Activated CD4-positive, alpha-beta memory T cell treated with anti-CD3 and anti-CD28 coated beads for 36 hours (primary cell): ENCODE data around the gene PACS2. TPM values are rescaled to one million over a fixed set of nuclear protein-coding genes. Genes with fewer than 3 reads are reported as not detected.

ENCODE experiments used
- CTCF ChIA-PET: fragments of 350-600 bp; sonication (Branson Sonifier 250); formaldehyde crosslinking; loops from one replicate; lab custom pipeline; 2021; ENCODE audit warnings: antibody characterized with exemption, inconsistent platforms; lab: Charles Lee
- POLR2A ChIA-PET: fragments of 350-600 bp; sonication (Branson Sonifier 250); formaldehyde crosslinking; loops from one replicate; lab custom pipeline; 2021; ENCODE audit warnings: antibody characterized with exemption; lab: Charles Lee
- DNase-seq: peaks from one replicate; pipeline ENCODE4 v3.0.0-alpha.2; 2020
- H3K27ac Mint-ChIP-seq: one replicate; pipeline ENCODE4 v1.8.0; 2021; ENCODE audit warnings: mixed read lengths
- H3K27me3 Mint-ChIP-seq: one replicate; pipeline ENCODE4 v1.8.0; 2021; ENCODE audit warnings: mixed read lengths
- H3K36me3 Mint-ChIP-seq: one replicate; pipeline ENCODE4 v1.8.0; 2021; ENCODE audit warnings: mixed read lengths
- H3K4me1 Mint-ChIP-seq: one replicate; pipeline ENCODE4 v1.8.0; 2021; ENCODE audit warnings: low read depth, mixed read lengths
- H3K4me3 Mint-ChIP-seq: one replicate; pipeline ENCODE4 v1.8.0; 2021; ENCODE audit warnings: mild to moderate bottlenecking, mixed read lengths
- H3K9me3 Mint-ChIP-seq: one replicate; pipeline ENCODE4 v1.8.0; 2021; ENCODE audit warnings: mixed read lengths
- intact Hi-C: fragments of 100-400 bp; cut with micrococcal nuclease; formaldehyde crosslinking; loops from one replicate; pipeline ENCODE4 v1.15.1; 2023
- total RNA-seq, 2 experiments: library from RNA; stranded (reverse); gene quantifications; one replicate each; pipeline ENCODE4 v1.2.3, GENCODE V29; 2021

PACS2 gene
- total RNA-seq, 2 experiments from 2014 or later: 32.3 to 36.6 TPM

DNA sequence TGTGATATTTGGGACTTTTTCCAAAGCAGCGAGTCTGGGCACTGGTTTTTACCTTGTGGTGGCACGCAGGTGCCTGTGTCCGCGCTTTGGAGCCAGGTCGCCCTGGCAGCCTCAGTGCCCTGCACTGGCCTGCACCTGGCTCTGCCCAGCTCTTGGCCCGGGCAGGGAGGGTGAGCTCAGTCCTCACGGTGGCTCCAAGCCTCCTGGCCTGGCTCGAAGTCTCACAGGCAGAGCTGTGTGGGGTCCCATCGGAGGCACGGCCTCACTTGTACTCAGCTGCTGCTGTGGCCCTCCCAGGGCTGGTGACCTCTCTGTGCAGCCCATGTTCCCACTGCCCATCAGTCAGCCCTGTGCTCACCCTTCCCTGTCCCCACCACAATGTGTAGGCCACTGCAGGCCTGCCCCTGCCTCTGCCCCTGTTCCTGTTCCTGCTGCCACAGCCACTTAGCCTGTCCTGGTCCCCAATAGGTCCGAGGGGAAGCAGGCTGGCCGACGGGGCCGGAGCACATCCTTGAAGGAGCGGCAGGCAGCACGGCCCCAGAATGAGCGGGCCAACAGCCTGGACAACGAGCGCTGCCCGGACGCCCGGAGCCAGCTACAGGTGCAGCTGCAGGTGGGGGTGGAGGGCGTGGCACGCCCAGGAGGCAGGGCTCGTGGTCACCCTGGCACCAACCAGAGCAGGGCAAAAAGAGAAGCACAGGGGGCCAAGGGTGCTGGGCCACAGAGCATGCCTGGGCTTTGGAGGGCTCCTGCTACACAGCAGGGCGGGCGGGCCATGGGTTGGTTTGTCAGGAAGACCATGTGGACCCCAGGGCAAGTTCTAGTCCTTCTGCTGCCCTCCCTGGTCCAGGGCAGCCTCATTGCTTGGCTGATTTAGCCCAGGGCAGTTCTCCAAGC is 67.1 kb downstream of the PACS2 start:
- intact Hi-C loops: no loop called here
- DNase-seq: no peak
- ChIA-PET CTCF (interaction anchor here (0.7 kb wide), 1 partner anchor 11 kb away, joined by 3 read pairs; no protein-coding TSS in a partner anchor), POLR2A (no interaction called here)
- peaks cover 2% of the 10 kb centered on the region for H3K36me3 Mint-ChIP-seq
- no peaks in the 10 kb centered on the region for H3K4me1 Mint-ChIP-seq
- no peaks in the 10 kb centered on the region for H3K9me3 Mint-ChIP-seq
- H3K27ac Mint-ChIP-seq: no peak overlapping the region
- H3K27me3 Mint-ChIP-seq: no peaks in the 10 kb centered on the region
- H3K4me3 Mint-ChIP-seq: no peak overlapping the region

DNA sequence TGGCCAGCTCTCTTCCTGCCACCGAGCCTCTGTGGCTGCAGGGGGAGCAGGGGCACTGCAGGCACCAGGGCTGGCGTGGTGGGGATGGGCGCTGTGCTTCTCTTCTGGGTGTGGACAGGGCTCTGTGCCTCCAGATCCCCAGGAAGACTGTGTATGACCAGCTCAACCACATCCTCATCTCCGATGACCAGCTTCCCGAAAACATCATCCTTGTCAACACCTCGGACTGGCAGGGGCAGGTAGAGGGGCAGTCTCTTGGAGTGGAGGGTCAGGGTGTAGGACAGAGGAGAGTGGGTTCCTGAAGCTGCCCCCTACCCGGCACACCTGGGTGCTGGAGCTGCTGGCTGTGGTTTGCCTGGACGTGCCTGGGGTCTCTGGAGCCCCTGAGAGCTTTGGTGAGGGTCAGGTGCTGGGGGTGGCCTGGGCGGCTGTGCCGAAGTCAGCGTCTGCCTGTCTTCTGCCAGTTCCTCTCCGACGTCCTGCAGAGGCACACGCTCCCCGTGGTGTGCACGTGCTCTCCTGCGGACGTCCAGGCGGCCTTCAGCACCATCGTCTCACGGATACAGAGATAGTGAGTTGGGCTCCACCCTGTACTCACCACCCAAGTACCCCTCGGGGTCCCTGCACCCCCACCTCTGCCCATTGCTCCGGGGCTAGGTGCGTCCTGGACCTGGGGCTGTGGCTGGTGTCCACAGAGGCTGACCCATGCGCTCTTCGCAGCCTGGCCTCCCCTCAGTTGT is 68.0 kb downstream of the PACS2 start:
- Mint-ChIP-seq H3K27me3 (no peaks in the 10 kb centered on the region), H3K4me3 (no peak overlapping the region), H3K36me3 (peaks cover 2% of the 10 kb centered on the region), H3K4me1 (no peaks in the 10 kb centered on the region), H3K9me3 (no peaks in the 10 kb centered on the region), H3K27ac (no peak overlapping the region)
- CTCF ChIA-PET: interaction anchor here (0.7 to 1.2 kb wide), 2 partner anchors 12 to 30 kb away, joined by 3 to 4 read pairs; no protein-coding TSS in a partner anchor
- no peak for DNase-seq
- POLR2A ChIA-PET: no interaction called here
- intact Hi-C loops: no loop called here

DNA sequence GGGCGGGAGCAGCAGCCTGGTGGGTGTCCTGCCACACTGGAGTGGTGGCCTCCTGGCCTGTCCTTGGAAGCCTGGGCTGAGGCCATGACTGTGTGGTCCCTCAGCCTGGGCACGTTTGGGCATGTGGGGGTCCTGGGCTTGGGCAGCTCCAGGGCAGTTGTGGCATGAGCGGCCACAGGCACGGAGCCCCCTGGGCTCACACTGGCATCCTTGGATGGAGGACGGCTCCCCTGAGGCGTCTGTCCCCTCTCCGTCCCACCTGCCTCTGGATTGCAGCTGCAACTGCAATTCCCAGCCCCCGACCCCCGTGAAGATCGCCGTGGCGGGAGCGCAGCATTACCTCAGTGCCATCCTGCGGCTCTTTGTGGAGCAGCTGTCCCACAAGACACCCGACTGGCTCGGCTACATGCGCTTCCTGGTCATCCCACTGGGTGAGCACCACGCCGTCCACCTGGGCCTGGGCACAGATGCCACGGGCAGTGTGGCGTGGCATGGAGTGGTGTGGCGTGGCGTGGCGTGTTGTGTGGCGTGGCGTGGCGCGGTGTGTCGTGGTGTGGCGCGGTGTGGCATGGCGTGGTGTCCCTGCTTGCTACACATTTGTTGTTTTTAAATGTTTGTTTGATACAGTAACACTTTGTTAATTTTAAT is 68.7 kb downstream of the PACS2 start:
- no peak overlapping the region for H3K4me3 Mint-ChIP-seq
- H3K4me1 Mint-ChIP-seq: no peaks in the 10 kb centered on the region
- no peaks in the 10 kb centered on the region for H3K27me3 Mint-ChIP-seq
- no peak overlapping the region for H3K27ac Mint-ChIP-seq
- CTCF ChIA-PET: interaction anchor here (0.7 to 1.2 kb wide), 2 partner anchors 13 to 30 kb away, joined by 3 to 4 read pairs; no protein-coding TSS in a partner anchor
- no peaks in the 10 kb centered on the region for H3K9me3 Mint-ChIP-seq
- POLR2A ChIA-PET: no interaction called here
- intact Hi-C loops: no loop called here
- no peak for DNase-seq
- peaks cover 2% of the 10 kb centered on the region for H3K36me3 Mint-ChIP-seq

DNA sequence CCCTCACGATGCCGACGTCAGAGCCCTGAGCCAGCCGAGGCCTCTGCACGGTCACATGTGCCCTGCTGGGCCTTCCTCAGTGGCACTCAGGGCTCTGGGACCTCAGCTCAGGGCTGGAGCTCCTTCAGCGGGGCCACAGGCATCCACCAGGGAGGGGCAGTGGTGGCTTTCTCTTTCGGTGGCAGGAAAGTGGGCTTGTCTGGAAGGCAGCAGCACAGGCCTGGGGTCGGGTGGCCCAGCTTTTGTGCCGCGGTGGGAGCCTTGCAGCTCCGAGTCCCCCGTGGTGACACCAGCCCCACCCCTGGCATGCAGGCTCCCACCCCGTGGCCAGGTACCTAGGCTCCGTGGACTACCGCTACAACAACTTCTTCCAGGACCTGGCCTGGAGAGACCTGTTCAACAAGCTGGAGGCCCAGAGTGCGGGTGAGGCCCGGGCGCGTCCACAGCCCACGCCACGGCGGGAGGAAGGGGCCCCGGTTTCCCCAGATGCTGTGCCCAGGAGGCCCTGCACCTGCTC is 69.6 kb downstream of the PACS2 start:
- H3K27me3 Mint-ChIP-seq: no peaks in the 10 kb centered on the region
- no peak for DNase-seq
- no peak overlapping the region for H3K4me3 Mint-ChIP-seq
- POLR2A ChIA-PET: no interaction called here
- no peaks in the 10 kb centered on the region for H3K4me1 Mint-ChIP-seq
- intact Hi-C loops: no loop called here
- CTCF ChIA-PET: no interaction called here
- H3K27ac Mint-ChIP-seq: no peak overlapping the region
- H3K36me3 Mint-ChIP-seq: peaks cover 2% of the 10 kb centered on the region
- H3K9me3 Mint-ChIP-seq: no peaks in the 10 kb centered on the region

DNA sequence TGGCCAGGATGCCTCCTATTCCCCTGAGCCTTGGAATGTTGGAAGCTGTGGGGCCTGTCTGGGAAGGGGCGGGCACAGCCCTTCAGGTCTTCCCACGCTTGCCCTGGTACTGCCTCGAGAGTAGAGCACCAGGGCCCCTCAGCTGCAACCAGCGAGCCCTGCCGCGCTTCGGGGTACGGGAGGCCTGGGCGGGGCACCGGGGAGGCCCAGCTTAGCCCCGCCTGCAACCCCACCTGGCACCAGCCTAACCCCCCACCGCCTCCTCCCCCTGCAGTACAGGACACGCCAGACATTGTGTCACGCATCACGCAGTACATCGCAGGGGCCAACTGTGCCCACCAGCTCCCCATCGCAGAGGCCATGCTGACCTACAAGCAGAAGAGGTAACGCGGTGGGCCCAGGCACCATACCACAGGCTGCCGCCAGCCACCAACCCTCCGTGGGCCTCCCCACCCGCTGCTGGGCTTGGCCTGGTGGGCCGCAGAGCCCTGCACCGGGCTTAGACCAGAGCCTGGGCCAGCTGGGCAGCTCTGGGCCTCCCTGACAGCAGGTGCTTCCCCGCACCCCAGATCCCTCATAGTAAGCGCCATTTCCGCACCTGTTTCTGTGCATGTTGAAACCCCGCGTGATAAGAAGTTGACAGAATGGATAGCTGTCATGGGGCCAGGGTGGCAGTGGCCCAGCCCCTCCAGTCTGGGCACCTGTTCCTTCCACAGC is 70.2 kb downstream of the PACS2 start:
- POLR2A ChIA-PET: no interaction called here
- Mint-ChIP-seq H3K36me3 (peaks cover 2% of the 10 kb centered on the region), H3K9me3 (no peaks in the 10 kb centered on the region), H3K27ac (no peak overlapping the region), H3K4me1 (no peaks in the 10 kb centered on the region), H3K4me3 (no peak overlapping the region), H3K27me3 (no peaks in the 10 kb centered on the region)
- CTCF ChIA-PET: interaction anchor here (2.2 kb wide), 1 partner anchor 14 kb away, joined by 6 read pairs; no protein-coding TSS in a partner anchor
- DNase-seq: no peak
- intact Hi-C loops: no loop called here

DNA sequence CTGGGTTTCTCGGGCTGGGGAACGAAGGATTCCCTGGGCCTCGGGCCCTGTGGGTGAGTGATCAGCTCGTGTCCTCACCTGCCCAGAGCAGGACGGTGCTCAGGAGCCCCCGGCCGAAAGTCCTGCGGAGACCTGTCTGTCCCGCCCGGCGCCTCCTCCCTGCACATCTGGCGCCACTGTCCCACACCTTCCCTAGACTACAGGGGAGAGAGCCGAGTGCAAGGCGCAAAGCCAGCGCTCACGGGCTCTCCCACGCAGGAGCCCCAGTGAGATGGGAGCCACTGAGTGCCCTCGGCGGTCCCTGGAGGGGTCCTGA is 70.7 kb downstream of the PACS2 start:
- ChIA-PET POLR2A (no interaction called here), CTCF (interaction anchor here (2.2 kb wide), 1 partner anchor 15 kb away, joined by 6 read pairs; no protein-coding TSS in a partner anchor)
- no peaks in the 10 kb centered on the region for H3K4me1 Mint-ChIP-seq
- H3K9me3 Mint-ChIP-seq: no peaks in the 10 kb centered on the region
- H3K27ac Mint-ChIP-seq: no peak overlapping the region
- DNase-seq: no peak
- intact Hi-C loops: no loop called here
- H3K36me3 Mint-ChIP-seq: peaks cover 2% of the 10 kb centered on the region
- no peaks in the 10 kb centered on the region for H3K27me3 Mint-ChIP-seq
- H3K4me3 Mint-ChIP-seq: no peak overlapping the region

DNA sequence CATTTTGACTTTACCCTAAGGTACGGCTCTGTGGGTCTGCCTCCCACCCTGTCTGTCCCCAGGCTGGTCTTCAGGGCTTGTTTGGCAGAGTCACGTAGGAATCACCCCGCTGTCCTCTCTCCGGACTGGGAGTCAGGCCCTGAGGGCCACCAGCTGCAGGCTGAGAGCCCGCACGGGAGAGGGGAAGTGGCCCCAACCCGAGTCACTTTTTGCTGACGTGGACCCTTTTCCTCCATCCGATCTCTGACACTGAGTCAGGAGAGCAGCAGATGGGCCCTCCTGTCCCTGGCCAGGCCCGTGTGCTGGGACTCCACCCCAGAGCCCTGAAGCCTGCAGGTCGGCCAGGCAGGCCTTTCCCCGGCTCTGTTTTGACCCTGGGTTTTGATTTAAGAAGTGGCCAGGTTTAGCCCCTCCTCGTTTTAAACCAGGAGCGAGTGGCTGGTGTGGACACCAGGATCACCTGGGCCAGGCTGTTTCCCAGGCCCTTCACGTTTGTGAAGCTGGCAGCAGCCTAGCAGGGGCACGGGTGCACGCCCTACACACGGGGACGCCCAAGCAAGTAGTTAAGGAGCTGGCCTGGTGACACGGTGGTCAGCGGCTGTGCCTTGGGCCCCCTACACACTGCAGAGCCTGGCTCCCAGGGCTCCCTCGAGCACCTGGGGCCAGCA is 71.3 kb downstream of the PACS2 start:
- intact Hi-C loops: no loop called here
- Mint-ChIP-seq H3K27me3 (no peaks in the 10 kb centered on the region), H3K4me3 (no peak overlapping the region), H3K36me3 (peaks cover 2% of the 10 kb centered on the region), H3K4me1 (no peaks in the 10 kb centered on the region), H3K9me3 (no peaks in the 10 kb centered on the region), H3K27ac (no peak overlapping the region)
- POLR2A ChIA-PET: no interaction called here
- CTCF ChIA-PET: interaction anchor here (2.2 kb wide), 1 partner anchor 15 kb away, joined by 6 read pairs; no protein-coding TSS in a partner anchor
- DNase-seq: no peak

DNA sequence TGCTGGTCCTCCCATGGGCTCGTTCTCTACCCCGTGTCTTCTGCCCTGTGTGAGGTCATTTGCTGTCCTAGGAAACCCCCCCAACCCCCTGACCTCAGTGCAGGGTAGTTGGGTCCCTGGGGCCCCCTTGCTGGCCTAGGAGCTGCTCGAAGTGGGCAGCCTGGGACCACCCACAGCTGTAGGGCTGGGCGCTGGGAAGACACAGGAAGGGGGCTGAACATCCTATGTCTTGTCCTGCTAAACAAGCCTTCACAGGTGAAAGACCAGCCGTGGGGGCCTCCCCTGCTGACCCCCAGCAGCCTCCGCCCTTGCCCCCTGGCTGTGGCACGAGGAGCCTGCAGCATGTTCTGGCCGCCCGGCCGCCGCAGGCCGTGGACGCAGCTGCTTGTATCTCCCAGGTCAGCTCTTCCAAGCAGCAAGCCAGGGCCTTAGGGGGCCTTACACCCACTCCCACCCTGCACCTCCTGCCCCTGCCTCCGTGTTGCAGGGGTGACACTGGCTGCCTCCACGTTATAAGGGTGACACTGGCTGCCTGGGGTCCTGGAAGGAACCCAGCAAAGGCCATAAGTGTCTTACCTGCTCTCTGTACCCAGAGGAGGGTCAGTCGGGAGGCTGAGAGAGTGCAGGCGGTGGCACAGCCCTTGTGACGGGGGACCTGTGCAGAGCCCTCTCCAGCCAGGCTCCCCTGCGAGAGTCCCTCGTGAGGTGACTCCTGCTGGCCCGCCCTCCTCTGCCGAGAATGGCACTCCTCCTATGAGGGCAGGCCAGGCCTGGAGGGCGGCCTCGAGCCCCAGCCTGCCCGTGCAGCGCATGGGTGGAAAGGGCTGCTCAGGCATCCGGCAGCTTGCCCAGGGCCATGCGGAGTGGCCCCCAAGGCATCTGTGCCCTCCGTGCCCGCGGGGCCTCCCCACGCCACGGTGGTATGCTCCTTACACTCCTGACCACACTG is 72.3 kb downstream of the PACS2 start:
- ChIA-PET CTCF (interaction anchor here (2.2 kb wide), 1 partner anchor 16 kb away, joined by 6 read pairs; no protein-coding TSS in a partner anchor), POLR2A (no interaction called here)
- peaks cover 2% of the 10 kb centered on the region for H3K36me3 Mint-ChIP-seq
- H3K27me3 Mint-ChIP-seq: no peaks in the 10 kb centered on the region
- intact Hi-C loops: no loop called here
- no peak for DNase-seq
- H3K4me3 Mint-ChIP-seq: no peak overlapping the region
- no peaks in the 10 kb centered on the region for H3K4me1 Mint-ChIP-seq
- H3K27ac Mint-ChIP-seq: no peak overlapping the region
- H3K9me3 Mint-ChIP-seq: no peaks in the 10 kb centered on the region

DNA sequence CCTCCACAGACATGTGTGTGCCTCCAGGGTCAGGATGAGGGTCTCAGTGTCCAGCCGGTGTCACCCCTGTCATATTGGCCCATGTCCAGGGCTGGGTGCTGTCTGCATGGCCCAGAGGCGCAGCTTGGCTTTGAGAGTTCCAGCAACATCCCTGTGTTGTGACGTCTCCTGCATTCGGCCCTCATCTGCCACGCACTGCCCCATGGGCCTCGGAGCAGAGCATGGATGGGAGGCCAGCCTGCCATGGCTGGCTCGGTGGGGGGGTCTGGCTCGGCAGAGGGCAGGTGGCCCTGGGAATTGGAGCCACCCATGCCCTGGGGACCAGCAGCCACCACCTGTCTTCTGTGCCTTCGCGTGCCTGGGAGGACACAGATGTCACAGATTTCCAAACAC is 73.0 kb downstream of the PACS2 start:
- no peaks in the 10 kb centered on the region for H3K4me1 Mint-ChIP-seq
- intact Hi-C loops: no loop called here
- no peak overlapping the region for H3K4me3 Mint-ChIP-seq
- DNase-seq: no peak
- CTCF ChIA-PET: no interaction called here
- peaks cover 2% of the 10 kb centered on the region for H3K36me3 Mint-ChIP-seq
- H3K27me3 Mint-ChIP-seq: no peaks in the 10 kb centered on the region
- no peaks in the 10 kb centered on the region for H3K9me3 Mint-ChIP-seq
- POLR2A ChIA-PET: no interaction called here
- no peak overlapping the region for H3K27ac Mint-ChIP-seq

DNA sequence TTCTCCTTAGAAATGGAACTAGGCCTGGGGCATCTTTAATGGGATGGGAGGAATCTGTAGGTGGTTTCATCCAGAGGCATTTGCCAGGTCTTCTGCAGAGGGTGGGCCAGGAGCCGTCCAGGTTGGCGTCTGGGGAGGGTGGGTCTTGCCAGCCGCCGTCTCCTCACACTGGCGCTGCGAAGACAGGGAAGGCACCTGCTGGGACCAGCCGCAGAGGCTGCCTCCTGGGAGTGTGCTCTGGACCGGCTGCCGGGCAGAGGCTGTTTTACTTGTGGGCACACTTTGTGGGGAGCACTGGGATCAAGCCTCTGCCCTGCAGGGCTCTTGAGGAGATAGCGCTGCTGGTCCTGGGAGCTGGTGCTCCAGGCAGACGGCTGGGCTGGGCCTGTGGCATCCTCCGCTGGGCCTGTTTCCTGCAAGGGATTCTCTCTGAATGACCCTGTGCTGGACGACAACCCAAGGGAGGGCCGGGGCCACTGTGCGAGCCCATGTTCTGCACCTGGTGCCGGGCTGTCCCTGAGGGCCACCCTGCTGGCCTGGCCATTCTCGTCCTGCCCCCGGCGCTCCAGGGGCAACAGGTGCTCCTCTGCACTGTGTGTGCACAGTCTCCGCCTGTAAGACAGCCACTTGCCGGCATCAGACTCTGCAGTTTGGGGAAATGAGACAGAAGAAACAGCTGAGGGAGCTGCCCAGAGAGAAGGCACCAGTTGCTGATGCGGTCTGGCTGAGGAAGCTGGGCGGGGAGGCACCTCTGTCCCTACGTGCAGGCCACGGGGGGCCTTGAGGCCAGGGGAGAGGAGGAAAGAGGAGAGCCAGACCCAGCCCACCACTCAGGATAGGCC is 73.8 kb downstream of the PACS2 start:
- no peaks in the 10 kb centered on the region for H3K27me3 Mint-ChIP-seq

More for the DNA sequence above, 73.8 kb downstream of the PACS2 start:
- intact Hi-C loops: no loop called here
- no peak overlapping the region for H3K27ac Mint-ChIP-seq
- H3K36me3 Mint-ChIP-seq: peaks cover 2% of the 10 kb centered on the region
- no peaks in the 10 kb centered on the region for H3K4me1 Mint-ChIP-seq
- H3K9me3 Mint-ChIP-seq: no peaks in the 10 kb centered on the region
- no peak overlapping the region for H3K4me3 Mint-ChIP-seq
- ChIA-PET POLR2A (no interaction called here), CTCF (interaction anchor here (2.8 kb wide), 1 partner anchor 18 kb away, joined by 11 read pairs; no protein-coding TSS in a partner anchor)
- no peak for DNase-seq
